ENCODE results near the gene PLD2. TPM values are rescaled to one million over a fixed set of nuclear protein-coding genes. Genes with fewer than 3 reads are reported as not detected.

Gene PLD2
- total and polyA plus RNA-seq, 9 of the 15 experiments (the other 6 are each of a cell fraction or from before 2014, with no cell fraction given): 0.20 to 7.5 (median 3.3) TPM

DNA sequence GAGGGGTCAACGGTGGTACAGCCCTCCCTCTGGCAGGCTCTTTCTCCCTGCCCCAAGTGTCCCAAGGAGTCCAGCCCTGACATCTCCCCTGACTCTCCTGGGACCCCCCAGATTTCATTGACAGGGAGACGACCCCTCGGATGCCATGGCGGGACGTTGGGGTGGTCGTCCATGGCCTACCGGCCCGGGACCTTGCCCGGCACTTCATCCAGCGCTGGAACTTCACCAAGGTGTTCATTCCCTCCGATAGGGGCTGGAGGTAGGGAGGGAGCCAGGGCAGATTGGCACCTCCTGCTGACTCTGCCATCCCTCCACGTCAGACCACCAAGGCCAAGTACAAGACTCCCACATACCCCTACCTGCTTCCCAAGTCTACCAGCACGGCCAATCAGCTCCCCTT lies 9.9 kb downstream of the PLD2 start:
- 27% methylated on average over 1 of the region's 13 CpGs for WGBS (ENCODE audit: insufficient coverage, low coverage, missing lambda C conversion rate)
- ATAC-seq (no peak), FAIRE-seq (no peak), DNase-seq (ENCODE audit: extremely low read depth in 1 of 4, low spot score in 3 of 4) (no peak)
- H3K9me3 ChIP-seq (replicated peaks; ENCODE audit: control insufficient read depth, insufficient read depth, low read depth, low read length): no peaks in the 10 kb centered on the region
- POLR2A ChIA-PET: no interaction called here
- no peak overlapping the region for H3K27ac ChIP-seq (ENCODE audit: extremely low read depth, low read depth, low read length)
- CTCF ChIA-PET (ENCODE audit: low intra/inter-chr PET ratio): interaction anchor here (0.7 kb wide), 1 partner anchor 371 kb away, joined by 3 read pairs; no protein-coding TSS in a partner anchor
- no peaks in the 10 kb centered on the region; a peak in 2 of 5 replicates for H3K4me1 ChIP-seq (replicated peaks in 1 of 2; ENCODE audit: control insufficient read depth in 2 of 2, insufficient read depth in 2 of 2, low read length in 2 of 2)
- H3K4me2 ChIP-seq (ENCODE audit: insufficient read depth, low read length): no peak overlapping the region
- no peaks in the 10 kb centered on the region for H3K36me3 ChIP-seq (ENCODE audit: control insufficient read depth, insufficient read depth, low read length)
- no TSS peak for BruUV-seq (replicated peaks)
- H3K4me3 ChIP-seq: no peak overlapping the region
- H4K20me1 ChIP-seq (replicated peaks; ENCODE audit: control insufficient read depth, insufficient read depth, low read length): no peaks in the 10 kb centered on the region
- no peak overlapping the region for H2AFZ ChIP-seq (ENCODE audit: low read depth, low read length)
- no peak overlapping the region for H3K9ac ChIP-seq (ENCODE audit: insufficient read depth in 1 of 2, low read depth in 2 of 2, low read length in 2 of 2)
- intact Hi-C loops (cut with micrococcal nuclease): loop anchor here (5.0 kb wide), 1 partner anchor 65 kb away; no protein-coding TSS in a partner anchor
- no peaks in the 10 kb centered on the region for H3K79me2 ChIP-seq (ENCODE audit: control insufficient read depth, insufficient read depth, low read length)
- peaks cover 4% of the 10 kb centered on the region for H3K9me1 ChIP-seq (ENCODE audit: control insufficient read depth, insufficient read depth, low read length)
- H3K27me3 ChIP-seq (ENCODE audit: control insufficient read depth in 2 of 2, insufficient read depth in 2 of 2, low read length in 2 of 2): no peaks in the 10 kb centered on the region
- in situ Hi-C loops (cut with MboI): no loop called here
- no peak for TF ChIP-seq KLF1 (tag; IDR thresholded peaks at IDR 0.05)
- no peak for TF ChIP-seq SNAPC5 (CRISPR knock-in tag; IDR thresholded peaks at IDR 0.05)
- TF ChIP-seq, protein P1, sequence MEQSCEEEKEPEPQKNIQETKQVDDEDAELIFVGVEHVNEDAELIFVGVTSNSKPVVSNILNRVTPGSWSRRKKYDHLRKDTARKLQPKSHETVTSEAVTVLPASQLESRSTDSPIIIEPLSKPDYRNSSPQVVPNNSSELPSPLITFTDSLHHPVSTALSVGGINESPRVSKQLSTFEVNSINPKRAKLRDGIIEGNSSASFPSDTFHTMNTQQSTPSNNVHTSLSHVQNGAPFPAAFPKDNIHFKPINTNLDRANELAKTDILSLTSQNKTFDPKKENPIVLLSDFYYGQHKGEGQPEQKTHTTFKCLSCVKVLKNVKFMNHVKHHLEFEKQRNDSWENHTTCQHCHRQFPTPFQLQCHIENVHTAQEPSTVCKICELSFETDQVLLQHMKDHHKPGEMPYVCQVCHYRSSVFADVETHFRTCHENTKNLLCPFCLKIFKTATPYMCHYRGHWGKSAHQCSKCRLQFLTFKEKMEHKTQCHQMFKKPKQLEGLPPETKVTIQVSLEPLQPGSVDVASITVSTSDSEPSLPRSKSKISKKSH (CRISPR knock-in tag; IDR thresholded peaks at IDR 0.05): no peak
- TF ChIP-seq, protein P2, sequence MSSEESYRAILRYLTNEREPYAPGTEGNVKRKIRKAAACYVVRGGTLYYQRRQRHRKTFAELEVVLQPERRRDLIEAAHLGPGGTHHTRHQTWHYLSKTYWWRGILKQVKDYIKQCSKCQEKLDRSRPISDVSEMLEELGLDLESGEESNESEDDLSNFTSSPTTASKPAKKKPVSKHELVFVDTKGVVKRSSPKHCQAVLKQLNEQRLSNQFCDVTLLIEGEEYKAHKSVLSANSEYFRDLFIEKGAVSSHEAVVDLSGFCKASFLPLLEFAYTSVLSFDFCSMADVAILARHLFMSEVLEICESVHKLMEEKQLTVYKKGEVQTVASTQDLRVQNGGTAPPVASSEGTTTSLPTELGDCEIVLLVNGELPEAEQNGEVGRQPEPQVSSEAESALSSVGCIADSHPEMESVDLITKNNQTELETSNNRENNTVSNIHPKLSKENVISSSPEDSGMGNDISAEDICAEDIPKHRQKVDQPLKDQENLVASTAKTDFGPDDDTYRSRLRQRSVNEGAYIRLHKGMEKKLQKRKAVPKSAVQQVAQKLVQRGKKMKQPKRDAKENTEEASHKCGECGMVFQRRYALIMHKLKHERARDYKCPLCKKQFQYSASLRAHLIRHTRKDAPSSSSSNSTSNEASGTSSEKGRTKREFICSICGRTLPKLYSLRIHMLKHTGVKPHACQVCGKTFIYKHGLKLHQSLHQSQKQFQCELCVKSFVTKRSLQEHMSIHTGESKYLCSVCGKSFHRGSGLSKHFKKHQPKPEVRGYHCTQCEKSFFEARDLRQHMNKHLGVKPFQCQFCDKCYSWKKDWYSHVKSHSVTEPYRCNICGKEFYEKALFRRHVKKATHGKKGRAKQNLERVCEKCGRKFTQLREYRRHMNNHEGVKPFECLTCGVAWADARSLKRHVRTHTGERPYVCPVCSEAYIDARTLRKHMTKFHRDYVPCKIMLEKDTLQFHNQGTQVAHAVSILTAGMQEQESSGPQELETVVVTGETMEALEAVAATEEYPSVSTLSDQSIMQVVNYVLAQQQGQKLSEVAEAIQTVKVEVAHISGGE (CRISPR knock-in tag; IDR thresholded peaks at IDR 0.05): no peak
- no peak for TF ChIP-seq ERF (CRISPR knock-in tag; IDR thresholded peaks at IDR 0.05)
- TF ChIP-seq HMBOX1 (IDR thresholded peaks at IDR 0.05): no peak
- no peak for TF ChIP-seq FOXJ2 (tag; IDR thresholded peaks at IDR 0.05)
- TF ChIP-seq ZNF780A (CRISPR knock-in tag; IDR thresholded peaks at IDR 0.05): no peak
- TF ChIP-seq SRSF1 (IDR thresholded peaks at IDR 0.05; ENCODE audit: low read depth, low read length): no peak
- no peak for TF ChIP-seq KAT2B (IDR thresholded peaks at IDR 0.05; ENCODE audit: low read depth, low read length)
- TF ChIP-seq, protein P3, sequence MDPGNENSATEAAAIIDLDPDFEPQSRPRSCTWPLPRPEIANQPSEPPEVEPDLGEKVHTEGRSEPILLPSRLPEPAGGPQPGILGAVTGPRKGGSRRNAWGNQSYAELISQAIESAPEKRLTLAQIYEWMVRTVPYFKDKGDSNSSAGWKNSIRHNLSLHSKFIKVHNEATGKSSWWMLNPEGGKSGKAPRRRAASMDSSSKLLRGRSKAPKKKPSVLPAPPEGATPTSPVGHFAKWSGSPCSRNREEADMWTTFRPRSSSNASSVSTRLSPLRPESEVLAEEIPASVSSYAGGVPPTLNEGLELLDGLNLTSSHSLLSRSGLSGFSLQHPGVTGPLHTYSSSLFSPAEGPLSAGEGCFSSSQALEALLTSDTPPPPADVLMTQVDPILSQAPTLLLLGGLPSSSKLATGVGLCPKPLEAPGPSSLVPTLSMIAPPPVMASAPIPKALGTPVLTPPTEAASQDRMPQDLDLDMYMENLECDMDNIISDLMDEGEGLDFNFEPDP (CRISPR knock-in tag; IDR thresholded peaks at IDR 0.05): no peak
- no peak for TF ChIP-seq IRF9 (tag; IDR thresholded peaks at IDR 0.05)
- no peak for TF ChIP-seq NRF1 (conservative IDR thresholded peaks at IDR 0.05 in 1 of 2, IDR thresholded peaks at IDR 0.05 in 1 of 2)
- TF ChIP-seq HDGF (IDR thresholded peaks at IDR 0.05): no peak
- TF ChIP-seq RFX1 (IDR thresholded peaks at IDR 0.05): no peak
